ENCODE data around the gene MARK4. TPM values are rescaled to one million over a fixed set of nuclear protein-coding genes. Genes with fewer than 3 reads are reported as not detected.

MARK4 gene
- polyA plus RNA-seq: 0.58 TPM

DNA sequence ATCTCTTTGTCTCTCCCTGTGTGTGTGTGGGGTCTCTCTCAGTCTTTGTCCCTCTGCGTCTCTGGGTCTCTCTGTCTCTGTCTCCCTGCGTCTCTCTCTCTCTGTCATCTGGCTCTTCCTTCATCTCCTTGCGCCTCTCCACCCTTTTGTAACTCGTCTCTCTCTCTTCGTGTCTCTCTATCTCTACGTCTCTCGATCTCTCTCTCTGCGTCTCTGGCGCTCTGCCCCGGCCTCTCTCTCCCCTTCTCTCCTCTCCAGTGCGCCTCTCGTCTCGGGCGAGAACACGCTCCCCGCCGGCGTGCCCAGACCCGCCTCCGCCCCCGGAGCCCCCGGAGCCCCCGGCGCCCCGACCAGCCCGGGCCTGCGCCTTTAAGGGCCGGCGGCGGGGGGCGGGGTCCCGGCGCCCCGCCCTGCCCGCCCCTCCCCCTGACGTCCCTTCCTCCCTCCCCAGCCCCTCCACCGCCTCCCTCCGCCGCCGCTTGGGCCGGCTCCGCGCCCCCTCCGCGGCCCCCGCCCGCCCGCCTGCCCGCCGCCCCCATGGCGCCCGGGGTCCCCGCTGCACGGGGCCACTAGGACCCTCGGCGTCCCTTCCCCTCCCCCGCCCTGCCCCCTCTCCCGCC lies at the start of gene MARK4:
MARK4 (plus strand) TSS at position 440 of the 620 bp plus-strand sequence. CDS start 318 bp downstream, outside the sequence.
- peak within 1 kb of the TSS; percentile 78 to 92 (median 90) for H3K4me3 Mint-ChIP-seq
- H3K4me1 Mint-ChIP-seq: peaks cover 5 to 17% (median 9%) of the 10 kb centered on the region in 3 donors
- H3K27me3 Mint-ChIP-seq: no peaks in the 10 kb centered on the region
- H3K9me3 Mint-ChIP-seq: no peaks in the 10 kb centered on the region
- H3K36me3 Mint-ChIP-seq: no peaks in the 10 kb centered on the region
- H3K27ac Mint-ChIP-seq: peak within 1 kb of the TSS in 2 of 3 donors; percentile 38 to 86

DNA sequence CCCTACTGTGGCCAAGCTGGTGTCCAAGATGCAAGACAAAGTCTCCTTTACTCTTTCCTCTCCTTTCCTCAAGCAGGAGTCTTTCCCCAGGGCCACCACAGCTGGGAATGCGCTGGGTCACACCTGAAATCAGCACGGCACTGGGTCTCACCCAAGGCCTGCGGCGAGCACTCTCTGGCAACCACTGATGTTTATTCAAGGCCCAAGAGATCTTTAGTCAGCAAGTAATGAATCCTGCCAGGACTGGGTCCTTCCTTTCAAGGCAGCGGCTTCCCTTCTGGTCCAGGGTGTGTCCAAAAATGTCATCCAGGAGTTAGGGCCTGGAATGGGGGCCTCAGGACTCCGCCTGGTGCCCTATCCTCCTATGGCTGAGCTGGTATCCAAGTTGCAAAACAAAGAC lies 48.4 kb upstream of the MARK4 start:
- Mint-ChIP-seq H3K4me1 (peaks cover 0 to 2% (median 0%) of the 10 kb centered on the region in 3 donors), H3K4me3 (no peak overlapping the region), H3K9me3 (peaks cover 4 to 6% (median 5%) of the 10 kb centered on the region in 3 donors), H3K36me3 (no peaks in the 10 kb centered on the region), H3K27me3 (peaks cover 5% of the 10 kb centered on the region), H3K27ac (peak overlapping the region in 1 of 3 donors; percentile 63)

DNA sequence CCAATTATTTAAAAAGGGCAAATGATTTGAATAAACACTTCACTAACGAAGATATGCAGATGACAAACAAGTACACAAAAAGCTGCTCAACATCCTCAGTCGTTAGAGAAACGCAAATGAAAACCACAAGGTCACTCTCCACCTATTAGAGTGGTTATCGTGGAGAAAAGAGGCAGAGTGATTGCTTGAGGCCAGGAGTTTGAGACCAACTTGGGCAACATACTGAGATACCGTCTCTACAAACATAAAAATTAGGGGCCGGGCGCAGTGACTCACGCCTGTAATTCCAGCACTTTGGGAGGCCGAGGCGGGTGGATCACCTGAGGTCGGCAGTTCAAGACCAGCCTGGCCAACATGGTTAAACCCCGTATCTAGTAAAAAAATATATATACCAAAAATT lies 45.3 kb upstream of the MARK4 start:
- no peaks in the 10 kb centered on the region for H3K36me3 Mint-ChIP-seq
- no peaks in the 10 kb centered on the region for H3K4me1 Mint-ChIP-seq
- H3K27me3 Mint-ChIP-seq: peaks cover 3% of the 10 kb centered on the region
- no peak overlapping the region for H3K27ac Mint-ChIP-seq
- no peak overlapping the region for H3K4me3 Mint-ChIP-seq
- H3K9me3 Mint-ChIP-seq: peaks cover 4 to 6% (median 5%) of the 10 kb centered on the region in 3 donors

DNA sequence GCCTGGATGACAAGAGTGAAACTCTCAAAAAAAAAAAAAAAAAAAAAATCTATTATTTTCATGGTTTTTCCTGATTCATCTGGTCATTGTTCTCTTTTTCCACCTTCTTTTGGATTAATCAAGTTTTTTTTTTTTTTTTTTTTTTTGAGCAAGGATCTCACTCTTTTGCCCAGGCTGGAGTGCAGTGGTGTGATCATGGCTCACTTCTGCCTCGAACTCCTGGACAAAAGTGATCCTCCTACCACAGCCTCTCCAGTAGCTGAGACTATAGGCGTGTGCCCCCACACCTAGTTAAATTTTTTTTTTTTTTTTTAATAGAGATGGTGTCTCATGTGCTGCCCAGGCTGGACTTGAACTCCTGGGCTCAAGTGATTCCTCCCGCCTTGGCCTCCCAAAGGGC lies 44.7 kb upstream of the MARK4 start:
- no peak overlapping the region for H3K27ac Mint-ChIP-seq
- H3K9me3 Mint-ChIP-seq: peaks cover 4 to 6% (median 5%) of the 10 kb centered on the region in 3 donors
- no peaks in the 10 kb centered on the region for H3K36me3 Mint-ChIP-seq
- H3K4me1 Mint-ChIP-seq: no peaks in the 10 kb centered on the region
- H3K27me3 Mint-ChIP-seq: peaks cover 5% of the 10 kb centered on the region
- H3K4me3 Mint-ChIP-seq: no peak overlapping the region

DNA sequence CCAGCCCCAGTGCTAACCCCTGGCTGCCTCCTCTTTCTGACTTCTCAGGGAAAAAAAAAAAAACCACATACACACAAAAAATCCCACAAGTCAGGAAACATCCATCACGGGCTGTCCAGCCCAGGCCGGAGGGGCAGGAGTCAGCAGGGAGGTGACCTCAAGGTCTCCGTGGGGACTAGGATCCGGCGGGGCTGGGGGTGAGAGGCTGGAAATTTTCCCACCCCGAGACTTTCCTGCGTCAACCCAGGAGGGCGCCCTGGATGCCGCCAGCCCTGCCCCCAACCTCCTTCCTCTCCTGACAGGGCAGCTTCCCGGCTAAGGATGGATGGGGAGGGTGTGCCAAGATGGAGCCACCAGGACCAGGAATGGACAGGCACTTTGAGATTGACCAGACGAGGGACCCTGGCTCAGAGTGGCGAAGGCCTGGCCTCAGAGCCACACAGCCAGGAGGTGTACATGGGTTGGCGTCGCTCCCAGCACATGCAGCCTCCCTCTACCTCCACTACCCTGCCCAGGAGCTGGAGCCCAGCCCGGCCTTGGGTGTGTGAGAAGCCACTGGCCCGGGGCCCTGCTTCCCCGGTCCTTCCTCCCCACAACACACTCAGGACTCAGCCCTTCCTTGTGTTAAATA lies 39.2 kb upstream of the MARK4 start:
- H3K4me3 Mint-ChIP-seq: no peak overlapping the region
- no peak overlapping the region for H3K27ac Mint-ChIP-seq
- peaks cover 0 to 5% (median 3%) of the 10 kb centered on the region in 3 donors for H3K4me1 Mint-ChIP-seq
- H3K36me3 Mint-ChIP-seq: no peaks in the 10 kb centered on the region
- H3K27me3 Mint-ChIP-seq: peaks cover 20% of the 10 kb centered on the region
- H3K9me3 Mint-ChIP-seq: no peaks in the 10 kb centered on the region

DNA sequence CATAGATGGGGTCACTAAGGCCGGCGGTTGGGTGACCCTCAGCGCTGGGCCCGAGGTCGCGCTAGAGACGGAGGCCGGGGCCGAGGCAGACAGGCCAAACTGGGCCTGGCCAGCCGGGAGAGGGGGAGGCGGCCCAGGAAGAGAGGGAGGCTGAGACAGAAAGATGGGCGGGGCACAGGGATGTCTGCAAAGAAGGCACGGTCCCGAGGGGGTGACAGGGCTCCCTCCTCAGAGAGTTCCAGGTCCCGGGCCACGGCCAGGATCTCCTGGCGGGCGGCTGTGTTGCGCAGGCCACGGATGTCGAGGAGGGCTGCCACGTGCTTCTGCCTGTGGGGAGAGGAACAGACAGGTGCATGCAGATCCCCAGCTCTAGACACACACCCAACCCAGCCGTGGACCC lies 38.0 kb upstream of the MARK4 start:
- Mint-ChIP-seq H3K4me3 (no peak overlapping the region), H3K36me3 (no peaks in the 10 kb centered on the region), H3K27ac (no peak overlapping the region), H3K9me3 (no peaks in the 10 kb centered on the region), H3K4me1 (peaks cover 0 to 5% (median 3%) of the 10 kb centered on the region in 3 donors), H3K27me3 (peaks cover 24% of the 10 kb centered on the region)

DNA sequence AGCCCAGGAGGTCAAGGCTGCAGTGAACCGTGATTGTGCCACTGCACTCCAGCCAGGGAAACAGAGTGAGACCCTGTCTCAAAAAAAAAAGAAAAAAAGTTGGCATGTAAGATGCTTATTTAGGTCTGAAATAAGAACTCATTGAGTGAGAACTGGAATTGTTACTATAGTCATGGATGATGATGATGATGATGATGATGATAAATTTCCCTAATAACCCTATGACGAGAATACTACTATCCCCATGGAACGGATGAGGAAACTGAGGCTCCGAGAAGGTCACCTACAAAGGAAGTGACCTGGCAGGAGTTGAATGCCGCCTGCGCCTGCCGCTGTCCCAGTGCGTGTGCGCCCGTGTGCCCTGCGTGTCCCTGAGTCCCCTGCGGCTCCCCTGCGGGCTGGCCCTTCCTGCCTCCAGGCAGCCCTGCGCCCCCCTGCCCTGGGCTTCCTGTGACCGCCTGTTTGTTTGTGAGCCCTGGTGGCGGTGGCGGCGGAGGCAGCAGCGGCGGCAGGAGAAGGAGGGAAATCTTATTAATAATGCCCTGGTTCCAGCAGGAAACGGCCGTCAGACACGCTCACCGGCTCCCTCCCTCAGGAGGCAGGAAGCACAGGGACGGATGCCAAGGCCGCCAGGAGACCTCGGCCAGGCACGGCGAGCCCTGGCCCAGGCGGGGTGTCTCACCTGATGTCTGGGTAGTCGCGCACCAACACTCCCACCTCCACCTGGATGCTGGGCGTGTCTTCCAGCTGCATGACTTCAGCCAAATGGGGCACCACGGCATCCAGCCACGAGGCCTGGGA lies 35.5 kb upstream of the MARK4 start:
- Mint-ChIP-seq H3K36me3 (no peaks in the 10 kb centered on the region), H3K4me1 (peaks cover 0 to 5% (median 3%) of the 10 kb centered on the region in 3 donors), H3K27ac (no peak overlapping the region), H3K27me3 (peaks cover 33% of the 10 kb centered on the region), H3K9me3 (no peaks in the 10 kb centered on the region), H3K4me3 (no peak overlapping the region)

DNA sequence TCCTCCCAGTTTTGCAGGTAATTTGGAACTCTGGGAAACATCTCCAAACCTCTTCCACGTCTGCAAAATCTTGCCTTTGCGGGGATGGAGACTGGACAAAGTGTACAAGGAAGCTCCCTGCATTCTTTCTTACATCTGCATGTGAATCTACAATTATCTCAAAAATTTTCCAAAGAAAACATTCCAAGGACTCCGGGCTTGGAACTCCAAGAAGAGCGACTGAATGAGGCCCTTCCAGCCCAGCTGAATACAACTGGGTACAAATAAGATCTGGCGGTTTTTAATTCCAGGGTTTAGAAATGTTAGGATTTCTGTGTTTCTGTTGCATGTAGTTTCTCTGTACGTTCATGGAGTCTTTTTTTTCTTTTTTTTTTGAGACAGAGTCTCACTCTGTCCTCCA lies 34.4 kb upstream of the MARK4 start:
- peak overlapping the region in 1 of 4 donors; percentile 23 for H3K4me3 Mint-ChIP-seq
- H3K4me1 Mint-ChIP-seq: peaks cover 0 to 5% (median 3%) of the 10 kb centered on the region in 3 donors
- H3K27me3 Mint-ChIP-seq: peaks cover 31% of the 10 kb centered on the region
- H3K27ac Mint-ChIP-seq: no peak overlapping the region
- no peaks in the 10 kb centered on the region for H3K36me3 Mint-ChIP-seq
- H3K9me3 Mint-ChIP-seq: no peaks in the 10 kb centered on the region

DNA sequence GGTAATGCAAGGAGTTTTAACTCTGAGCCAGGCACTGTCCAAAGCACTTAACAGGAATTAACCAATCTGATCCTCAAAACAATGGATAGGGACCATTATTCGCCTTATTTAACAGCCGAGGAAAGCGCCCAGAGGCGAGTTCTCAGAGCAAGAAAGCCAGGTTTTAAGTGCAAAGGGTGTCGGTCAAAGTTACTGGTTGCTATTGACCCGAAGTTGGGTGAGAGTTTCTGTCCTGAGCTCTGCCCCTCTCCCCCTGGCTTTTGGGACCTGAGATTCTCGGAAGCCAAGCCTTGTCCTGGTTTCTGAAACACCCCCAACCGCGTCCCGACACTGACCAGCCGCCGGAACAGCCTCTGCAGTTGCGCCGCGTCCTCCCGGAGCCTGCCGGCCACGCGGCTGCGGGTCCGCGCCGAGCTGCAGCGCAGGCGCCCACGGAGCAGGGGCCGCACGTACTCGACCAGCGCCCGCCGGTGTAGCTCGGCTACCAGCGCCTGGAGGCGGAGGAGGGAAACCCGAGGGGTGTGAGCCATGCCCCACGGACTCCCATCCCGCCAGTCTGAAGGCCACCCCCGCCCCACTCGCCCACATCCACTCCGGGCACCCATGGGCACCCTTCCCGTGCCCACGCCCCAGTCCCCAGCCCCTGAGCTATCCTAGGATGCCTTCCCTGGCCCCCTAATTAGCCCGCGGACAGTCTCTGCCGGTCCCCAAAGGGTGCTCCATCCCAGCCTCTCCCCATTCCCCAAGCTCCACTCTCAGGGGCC lies 33.7 kb upstream of the MARK4 start:
- H3K36me3 Mint-ChIP-seq: no peaks in the 10 kb centered on the region
- peaks cover 38% of the 10 kb centered on the region for H3K27me3 Mint-ChIP-seq
- no peaks in the 10 kb centered on the region for H3K9me3 Mint-ChIP-seq
- peak overlapping the region in 1 of 4 donors; percentile 23 for H3K4me3 Mint-ChIP-seq
- H3K27ac Mint-ChIP-seq: peak overlapping the region in 1 of 3 donors; percentile 23
- H3K4me1 Mint-ChIP-seq: peaks cover 0 to 5% (median 3%) of the 10 kb centered on the region in 3 donors

DNA sequence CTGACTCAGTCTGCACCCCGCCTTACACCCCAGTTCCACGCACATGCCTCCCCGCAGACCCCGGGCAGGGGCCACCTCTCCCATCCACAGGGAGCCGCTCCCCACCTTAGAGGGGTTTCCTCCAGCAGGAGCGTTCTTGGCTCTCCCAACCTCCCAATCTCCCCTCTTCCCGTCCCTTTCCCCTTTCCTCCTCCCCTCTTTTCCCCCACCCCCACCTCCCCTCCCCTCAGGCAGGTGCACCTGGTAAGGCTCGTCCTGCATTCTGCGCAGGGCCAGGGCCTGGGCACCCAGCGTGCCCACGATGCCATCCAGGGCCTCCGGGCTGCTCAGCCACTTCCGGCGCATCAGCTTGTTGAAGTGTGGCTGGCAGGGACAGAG lies 33.1 kb upstream of the MARK4 start:
- Mint-ChIP-seq H3K4me1 (peaks cover 0 to 5% (median 3%) of the 10 kb centered on the region in 3 donors), H3K27ac (no peak overlapping the region), H3K4me3 (no peak overlapping the region), H3K27me3 (peaks cover 41% of the 10 kb centered on the region), H3K9me3 (no peaks in the 10 kb centered on the region), H3K36me3 (no peaks in the 10 kb centered on the region)

DNA sequence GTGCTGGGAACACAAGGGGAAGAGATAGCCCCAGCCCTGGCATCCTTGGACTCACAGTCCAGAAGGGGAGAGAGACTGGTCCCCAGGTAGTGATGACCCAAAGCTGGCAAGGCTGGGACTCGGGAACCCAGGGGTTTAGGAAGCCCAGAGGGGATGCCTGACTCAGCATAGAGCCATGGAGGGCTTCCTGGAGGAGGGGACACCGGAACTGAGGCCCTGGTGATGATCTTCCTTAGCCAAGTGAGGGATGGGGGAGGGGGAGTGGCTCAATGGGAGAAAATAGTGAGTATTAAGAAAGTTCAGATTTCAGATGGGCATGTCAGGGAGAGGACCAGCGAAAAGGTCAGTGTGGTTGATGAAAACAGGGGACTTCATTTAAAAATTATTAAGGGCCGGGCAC lies 32.6 kb upstream of the MARK4 start:
- Mint-ChIP-seq H3K9me3 (no peaks in the 10 kb centered on the region), H3K27me3 (peaks cover 41% of the 10 kb centered on the region), H3K4me1 (peaks cover 0 to 5% (median 3%) of the 10 kb centered on the region in 3 donors), H3K4me3 (peak overlapping the region in 1 of 4 donors; percentile 75), H3K27ac (no peak overlapping the region), H3K36me3 (no peaks in the 10 kb centered on the region)

DNA sequence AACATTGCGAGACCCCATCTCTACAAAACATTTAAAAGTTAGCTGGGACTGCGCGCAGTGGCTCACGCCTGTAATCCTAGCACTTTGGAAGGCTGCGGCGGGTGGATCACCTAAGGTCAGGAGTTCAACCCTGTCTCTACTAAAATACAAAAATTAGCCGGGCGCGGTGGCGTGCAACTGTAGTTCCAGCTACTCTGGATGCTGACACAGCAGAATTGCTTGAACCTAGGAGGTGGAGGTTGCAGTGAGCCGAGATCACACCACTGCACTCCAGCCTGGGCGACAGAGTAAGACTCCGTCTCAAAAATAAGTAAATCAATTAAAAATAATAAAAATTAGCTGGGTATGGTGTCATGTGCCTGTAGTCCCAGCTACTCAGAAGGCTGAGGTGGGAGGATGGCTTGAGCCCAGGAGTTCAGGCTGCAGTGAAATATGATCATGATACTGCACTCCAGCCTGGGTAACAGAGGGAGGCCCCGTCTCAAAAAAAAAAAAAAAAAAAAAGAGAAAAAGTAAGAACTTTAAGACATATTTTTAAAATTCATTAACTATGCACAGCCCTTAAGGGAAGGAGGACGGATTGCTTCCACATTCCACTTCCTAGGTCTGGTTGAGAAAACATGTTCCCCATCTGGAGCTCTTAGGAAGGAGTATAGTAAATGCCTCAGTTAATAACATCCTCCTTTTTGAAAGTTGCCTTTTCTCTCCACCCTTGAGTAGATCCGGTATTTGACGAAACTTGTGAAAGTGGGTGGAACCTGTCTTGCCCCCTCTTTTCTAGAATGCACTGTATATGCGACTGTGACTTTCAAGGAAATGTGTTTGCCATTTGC lies 31.9 kb upstream of the MARK4 start:
- H3K4me3 Mint-ChIP-seq: no peak overlapping the region
- no peak overlapping the region for H3K27ac Mint-ChIP-seq
- H3K4me1 Mint-ChIP-seq: peaks cover 0 to 5% (median 3%) of the 10 kb centered on the region in 3 donors
- no peaks in the 10 kb centered on the region for H3K36me3 Mint-ChIP-seq
- H3K9me3 Mint-ChIP-seq: no peaks in the 10 kb centered on the region
- H3K27me3 Mint-ChIP-seq: peaks cover 40% of the 10 kb centered on the region

DNA sequence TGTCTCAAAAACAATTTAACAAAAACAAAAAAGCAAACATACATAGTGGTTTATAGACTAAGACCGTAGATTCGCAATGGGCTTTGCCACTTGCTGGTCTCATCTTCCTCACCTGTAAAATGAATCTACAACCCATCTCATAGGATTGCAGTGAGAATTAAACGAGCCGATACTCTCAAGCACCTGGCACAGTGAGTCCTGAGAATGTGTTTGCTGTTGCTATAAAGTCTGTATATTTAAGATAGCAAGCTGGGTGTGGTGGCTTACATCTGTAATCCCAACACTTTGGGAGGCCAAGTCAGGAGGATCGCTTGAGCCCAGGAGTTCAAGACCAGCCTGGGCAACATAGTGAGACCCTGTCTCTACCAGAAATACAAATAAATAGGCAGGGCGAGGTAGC lies 28.3 kb upstream of the MARK4 start:
- H3K27ac Mint-ChIP-seq: no peak overlapping the region
- H3K27me3 Mint-ChIP-seq: peaks cover 25% of the 10 kb centered on the region
- no peaks in the 10 kb centered on the region for H3K4me1 Mint-ChIP-seq
- H3K9me3 Mint-ChIP-seq: no peaks in the 10 kb centered on the region
- no peak overlapping the region for H3K4me3 Mint-ChIP-seq
- H3K36me3 Mint-ChIP-seq: no peaks in the 10 kb centered on the region

DNA sequence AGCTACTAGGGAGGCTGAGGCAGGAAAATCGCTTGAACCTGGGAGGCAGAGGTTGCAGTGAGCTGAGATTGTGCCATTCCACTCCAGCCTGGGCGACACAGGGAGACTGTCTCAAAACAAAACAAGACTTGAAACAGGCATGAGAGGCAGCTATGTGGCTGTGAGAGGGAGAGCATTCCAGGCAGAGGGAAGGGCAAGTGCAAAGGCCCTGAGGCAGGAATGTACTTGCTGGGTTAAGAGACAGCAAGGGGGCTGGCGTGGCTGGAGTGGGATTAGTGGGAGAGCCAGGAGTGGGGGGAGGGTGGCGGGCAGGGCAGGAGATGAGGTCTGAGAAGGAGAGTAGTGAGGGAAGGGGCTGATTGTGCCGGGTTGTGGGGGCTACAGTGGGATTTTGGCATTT lies 27.2 kb upstream of the MARK4 start:
- no peaks in the 10 kb centered on the region for H3K4me1 Mint-ChIP-seq
- peaks cover 19% of the 10 kb centered on the region for H3K27me3 Mint-ChIP-seq
- H3K4me3 Mint-ChIP-seq: no peak overlapping the region
- H3K36me3 Mint-ChIP-seq: no peaks in the 10 kb centered on the region
- H3K9me3 Mint-ChIP-seq: no peaks in the 10 kb centered on the region
- H3K27ac Mint-ChIP-seq: no peak overlapping the region
